Endothelial cell of umbilical vein (primary cell): ENCODE data around the gene DENND2C. TPM values are rescaled to one million over a fixed set of nuclear protein-coding genes. Genes with fewer than 3 reads are reported as not detected.

Source experiments
- BruUV-seq: library from RNA; stranded (reverse); fragments of 400-500 nt; replicated peaks from 2 replicates; lab custom pipeline; 2021; lab: Mats Ljungman, UMichigan
- CTCF ChIA-PET: fragments of 300-600, 350-600 bp; sonication (Branson Sonifier 250); formaldehyde crosslinking; loops from one replicate; lab custom pipeline; 2021; ENCODE audit warnings: antibody characterized with exemption, inconsistent platforms; lab: Charles Lee
- POLR2A ChIA-PET: fragments of 300-600, 350-600 bp; sonication (Branson Sonifier 250); formaldehyde crosslinking; loops from one replicate; lab custom pipeline; 2021; ENCODE audit warnings: antibody characterized with exemption, inconsistent platforms; lab: Charles Lee
- DNase-seq: peaks from one replicate; pipeline ENCODE4 v3.0.0-alpha.2; 2011; ENCODE audit warnings: low read depth, low spot score
- FAIRE-seq: peaks from 2 replicates; lab custom pipeline; 2011; peaks lifted over from hg19 to GRCh38; lab: Jason Lieb, UNC
- H2AFZ ChIP-seq: 2 replicates; pipeline ENCODE4 v1.6.0; 2012; ENCODE audit warnings: low read depth, low read length, control low read depth, inconsistent platforms
- H3K27ac ChIP-seq: 2 replicates; pipeline ENCODE4 v1.5.1; 2011; ENCODE audit warnings: low read depth, mild to moderate bottlenecking, control low read depth, low read length, moderate library complexity; ENCODE audit not compliant: insufficient read depth
- H3K27me3 ChIP-seq, 2 experiments: 2 replicates each; pipeline versions ENCODE4 v1.6.0 to v1.6.1; 2011; ENCODE audit warnings: low read length in 2 of 2, mixed read lengths in 1 of 2; ENCODE audit not compliant: control insufficient read depth in 2 of 2, insufficient read depth in 2 of 2
- H3K36me3 ChIP-seq, 2 experiments: 2 replicates in 1 of 2; 3 replicates in 1 of 2; pipeline ENCODE4 v1.5.1; 2011; ENCODE audit warnings: low read length in 2 of 2, mild to moderate bottlenecking in 1 of 2, moderate library complexity in 1 of 2; ENCODE audit not compliant: control insufficient read depth in 2 of 2, insufficient read depth in 2 of 2; ENCODE audit errors: extremely low read depth in 1 of 2
- H3K4me1 ChIP-seq: 3 replicates; pipeline ENCODE4 v1.5.1; 2011; ENCODE audit warnings: mild to moderate bottlenecking, low read length; ENCODE audit not compliant: control insufficient read depth, insufficient read depth; ENCODE audit errors: extremely low read depth
- H3K4me2 ChIP-seq: 2 replicates; pipeline ENCODE4 v1.6.1; 2011; ENCODE audit warnings: low read length, control low read depth, mixed read lengths; ENCODE audit not compliant: insufficient read depth
- H3K4me3 ChIP-seq, 3 experiments: fragments of 200-600 bp in 1 of 3; sonication (generic), shearing (Covaris generic) in 1 of 3; replicated peaks in 1 of 3; 2 replicates each; pipeline ENCODE4 v1.5.1; 2011 to 2016; ENCODE audit warnings: control low read depth in 3 of 3, low read length in 3 of 3, mild to moderate bottlenecking in 2 of 3, inconsistent platforms in 1 of 3, low read depth in 1 of 3, moderate library complexity in 1 of 3; ENCODE audit not compliant: insufficient read depth in 1 of 3
- H3K79me2 ChIP-seq: 2 replicates; pipeline ENCODE4 v1.6.0; 2012; ENCODE audit warnings: low read length, inconsistent platforms; ENCODE audit not compliant: control insufficient read depth, insufficient read depth
- H3K9ac ChIP-seq: replicated peaks from 2 replicates; pipeline ENCODE3; 2011; ENCODE audit warnings: low read length, control low read depth; ENCODE audit not compliant: insufficient read depth; ENCODE audit errors: extremely low read depth
- H3K9me1 ChIP-seq: replicated peaks from 3 replicates; pipeline ENCODE4 v1.6.0; 2011; ENCODE audit warnings: mild to moderate bottlenecking, low read length; ENCODE audit not compliant: control insufficient read depth, insufficient read depth; ENCODE audit errors: extremely low read depth
- H3K9me3 ChIP-seq: replicated peaks from 2 replicates; pipeline ENCODE4 v1.5.1; 2012; ENCODE audit warnings: low read length, inconsistent platforms; ENCODE audit not compliant: control insufficient read depth, insufficient read depth
- H4K20me1 ChIP-seq: replicated peaks from 2 replicates; pipeline ENCODE3; 2011; ENCODE audit warnings: mild to moderate bottlenecking, low read length; ENCODE audit not compliant: control insufficient read depth, insufficient read depth; ENCODE audit errors: extremely low read depth
- CTCF ChIP-seq, 2 donors: IDR thresholded peaks; 1 replicate in 1 of 2; 2 replicates in 1 of 2; pipeline ENCODE4 v1.5.1; 2011; ENCODE audit warnings: low read length in 2 of 2, mild to moderate bottlenecking in 2 of 2, moderate library complexity in 2 of 2, control low read depth in 1 of 2, inconsistent platforms in 1 of 2, low read depth in 1 of 2; ENCODE audit not compliant: insufficient read depth in 1 of 2; ENCODE audit errors: extremely low read depth in 1 of 2
- EZH2 ChIP-seq: IDR thresholded peaks from 2 replicates; pipeline ENCODE4 v1.6.1; 2012; ENCODE audit warnings: borderline replicate concordance, low read depth, mild to moderate bottlenecking, moderate library complexity, low read length, inconsistent platforms; ENCODE audit not compliant: severe bottlenecking
- FOS ChIP-seq: IDR thresholded peaks from 2 replicates; pipeline ENCODE4 v1.6.1; 2011; ENCODE audit warnings: mild to moderate bottlenecking, low read length, moderate library complexity, borderline replicate concordance; ENCODE audit not compliant: insufficient read depth
- GATA2 ChIP-seq: IDR thresholded peaks from 2 replicates; pipeline ENCODE4 v1.7.0; 2011; ENCODE audit warnings: low read depth, mild to moderate bottlenecking, moderate library complexity, mixed read lengths, low read length; ENCODE audit not compliant: insufficient read length, insufficient read depth
- JUN ChIP-seq: IDR thresholded peaks from 2 replicates; pipeline ENCODE4 v1.6.1; 2011; ENCODE audit warnings: borderline replicate concordance, low read depth; ENCODE audit not compliant: insufficient read length, insufficient read depth
- MYC ChIP-seq: IDR thresholded peaks from one replicate; pipeline ENCODE4 v1.6.1; 2011; ENCODE audit warnings: mild to moderate bottlenecking, low read depth, low read length
- POLR2A ChIP-seq: IDR thresholded peaks from 2 replicates; pipeline ENCODE4 v1.6.1; 2012; ENCODE audit warnings: low read depth, mild to moderate bottlenecking, control low read depth, low read length
- POLR2AphosphoS5 ChIP-seq: IDR thresholded peaks from 2 replicates; pipeline ENCODE4 v1.6.1; 2012; ENCODE audit warnings: low read depth, mild to moderate bottlenecking, control low read depth, low read length, moderate library complexity; ENCODE audit not compliant: insufficient read depth
- dilution Hi-C: fragments of 300-500 bp; cut with MboI; formaldehyde crosslinking; loops from one replicate; pipeline ENCODE4 v1.15.0; 2019; ENCODE audit warnings: low sequenced_read_pairs; ENCODE audit not compliant: extremely low pct_ligation_motif_present
- intact Hi-C: fragments of 100-400 bp; cut with micrococcal nuclease; formaldehyde crosslinking; loops from one replicate; pipeline ENCODE4 v1.10.0; 2022
- polyA plus RNA-seq, 4 experiments: library from polyadenylated mRNA; depleted of rRNA in 3 of 4; stranded (reverse) in 3 of 4; unstranded in 1 of 4; fragments of >200 nt; gene quantifications; 2 replicates each; pipeline versions ENCODE4 v1.2.1 to v1.2.3, GENCODE V29; 2011 to 2012; ENCODE audit warnings: missing spikeins in 1 of 4
- total RNA-seq: library from RNA; stranded (reverse); gene quantifications from 2 replicates; pipeline ENCODE4 v1.2.3, GENCODE V29; 2021
- TF ChIP-seq, protein P1 (sequence below): IDR thresholded peaks from 2 replicates; pipeline ENCODE4 v1.6.1; 2011; ENCODE audit not compliant: insufficient read depth, insufficient read length

DENND2C gene
- total and polyA plus RNA-seq, 2 donors (not counting 3 experiments of a cell fraction or from before 2014, with no cell fraction given) = 0.12 to 0.22 TPM

DNA sequence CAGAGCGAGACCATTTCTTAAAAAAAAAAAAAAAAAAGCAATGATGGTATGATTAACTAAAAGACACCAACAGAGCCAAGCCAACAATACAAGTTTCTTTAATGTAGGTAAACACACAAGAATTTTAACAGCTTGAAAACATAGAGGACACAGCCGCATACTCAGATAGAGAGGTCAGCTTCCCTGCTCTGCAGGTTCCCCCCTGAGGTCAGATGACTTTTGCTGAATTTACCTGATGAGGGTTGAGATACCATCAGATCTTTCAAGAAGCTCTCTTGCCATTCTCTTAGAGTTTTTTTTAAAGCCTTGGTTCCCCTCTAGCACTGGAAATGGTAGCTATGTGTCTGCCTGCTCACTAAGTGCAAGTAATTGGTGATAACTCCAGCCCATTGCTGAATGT lies 119.5 kb downstream of the DENND2C start:
- Histone ChIP-seq H2AFZ (no peak overlapping the region), H3K4me1 (no peaks in the 10 kb centered on the region), H3K9ac (no peak overlapping the region), H3K36me3 (no peaks in the 10 kb centered on the region), H3K79me2 (no peaks in the 10 kb centered on the region), H3K4me3 (no peak overlapping the region), H3K9me1 (no peaks in the 10 kb centered on the region), H3K4me2 (no peak overlapping the region), H3K27me3 (no peaks in the 10 kb centered on the region), H3K9me3 (no peaks in the 10 kb centered on the region), H3K27ac (no peak overlapping the region), H4K20me1 (no peaks in the 10 kb centered on the region)
- dilution Hi-C loops = no loop called here
- TF ChIP-seq, protein P1, sequence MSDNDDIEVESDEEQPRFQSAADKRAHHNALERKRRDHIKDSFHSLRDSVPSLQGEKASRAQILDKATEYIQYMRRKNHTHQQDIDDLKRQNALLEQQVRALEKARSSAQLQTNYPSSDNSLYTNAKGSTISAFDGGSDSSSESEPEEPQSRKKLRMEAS = no peak
- TF ChIP-seq EZH2 = no peak
- no peak for TF ChIP-seq POLR2A
- TF ChIP-seq CTCF (IDR thresholded peaks at IDR 0.05; ENCODE audit: extremely low read depth in 1 of 2, insufficient read depth in 1 of 2, low read depth in 1 of 2, low read length in 2 of 2) = no peak
- TF ChIP-seq POLR2AphosphoS5 = no peak
- TF ChIP-seq JUN = no peak
- no peak for TF ChIP-seq MYC
- TF ChIP-seq FOS = no peak
- TF ChIP-seq GATA2 = no peak
- no peak for DNase-seq
- intact Hi-C loops = no loop called here
- ChIA-PET CTCF (interaction anchor here (1.1 kb wide), 1 partner anchor 204 kb away, joined by 4 read pairs; no protein-coding TSS in a partner anchor), POLR2A (no interaction called here)
- FAIRE-seq = no peak
- BruUV-seq = no TSS peak
